ENCODE results near the gene KCNQ5.

The KCNQ5 gene

DNA sequence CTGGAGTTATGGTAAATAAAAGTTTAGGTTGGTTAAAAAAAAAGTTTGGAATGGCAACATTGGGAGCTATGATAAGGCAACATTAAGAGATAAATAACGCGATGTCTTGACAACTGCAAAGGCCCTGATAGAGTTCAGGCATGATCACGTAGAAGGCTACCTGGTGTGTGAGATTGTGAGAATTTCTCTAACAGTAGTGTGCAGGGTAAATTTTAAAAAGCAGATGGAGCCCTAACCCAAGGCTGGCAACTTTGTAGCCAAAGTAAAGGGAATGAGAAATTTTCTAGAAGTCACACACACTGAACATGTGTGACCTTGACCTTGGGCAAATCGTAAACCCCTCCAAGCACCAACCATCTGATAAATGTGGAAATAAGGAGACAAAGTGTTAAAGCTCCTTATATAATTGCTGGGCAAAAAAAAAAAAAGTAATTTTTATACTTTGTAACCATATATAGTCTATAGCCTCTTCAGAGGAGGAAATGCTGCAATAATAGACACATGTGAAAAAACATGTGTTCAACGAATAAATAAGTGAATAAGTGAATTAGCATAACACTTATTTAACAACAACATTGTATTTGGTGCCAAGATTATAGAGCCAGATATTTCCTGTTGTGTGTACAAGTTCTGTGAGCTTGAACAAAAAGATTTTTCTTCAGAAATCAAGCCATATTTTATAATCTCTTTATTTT lies 18.2 kb downstream of the KCNQ5 start:
- DNase-seq (ENCODE audit: low read depth, low spot score) = no peak

DNA sequence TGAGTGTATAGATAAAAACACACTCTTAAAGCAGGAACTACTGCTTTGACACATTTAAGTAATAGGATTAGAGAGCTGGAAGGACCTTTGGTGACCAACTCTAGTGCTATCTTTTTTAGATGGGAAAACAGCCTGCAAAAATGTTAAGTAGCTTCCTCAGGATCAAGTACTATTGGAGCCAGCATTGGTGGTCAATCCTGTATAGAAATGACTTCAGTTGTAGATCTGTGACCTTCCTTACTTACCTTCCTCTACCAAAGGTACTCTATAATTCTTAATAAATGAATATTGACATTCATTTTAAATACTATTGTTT lies 18.7 kb downstream of the KCNQ5 start:
- no peak for DNase-seq (ENCODE audit: low read depth, low spot score)

- no peak for DNase-seq (ENCODE audit: low read depth, low spot score)
These were observed 20.6 kb downstream of the KCNQ5 start for GRCh38 chr6:72642435-72642834.

DNA sequence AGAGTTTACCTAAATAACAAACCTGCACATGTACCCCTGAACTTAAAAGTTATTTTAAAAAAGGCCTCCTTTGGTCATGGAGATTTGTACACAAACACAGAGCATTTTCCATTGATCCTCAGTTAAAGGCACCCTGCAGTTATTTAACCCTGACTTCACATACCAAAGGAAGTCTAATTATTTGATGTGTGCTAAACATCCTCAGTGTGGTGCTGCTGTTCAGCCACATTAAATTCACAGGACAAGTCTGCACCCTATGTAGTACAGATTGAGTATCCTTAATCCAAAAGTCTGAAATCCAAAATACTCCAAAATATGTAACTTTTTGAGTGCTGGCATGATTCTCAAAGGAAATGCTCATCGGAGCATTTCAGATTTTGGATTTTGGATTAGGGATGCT lies 21.4 kb downstream of the KCNQ5 start:
- DNase-seq (ENCODE audit: low read depth, low spot score) = no peak

GRCh38 chr6:72646604-72647485 lies 25.0 kb downstream of the KCNQ5 start:
- no peak for DNase-seq (ENCODE audit: low read depth, low spot score)

- DNase-seq (ENCODE audit: low read depth, low spot score) = no peak
These were observed 25.6 kb downstream of the KCNQ5 start for GRCh38 chr6:72647489-72647888.

- no peak for DNase-seq (ENCODE audit: low read depth, low spot score)
These were observed 27.4 kb downstream of the KCNQ5 start for GRCh38 chr6:72649032-72649984.

GRCh38 chr6:72650081-72650745 lies 28.3 kb downstream of the KCNQ5 start:
- no peak for DNase-seq (ENCODE audit: low read depth, low spot score)

DNA sequence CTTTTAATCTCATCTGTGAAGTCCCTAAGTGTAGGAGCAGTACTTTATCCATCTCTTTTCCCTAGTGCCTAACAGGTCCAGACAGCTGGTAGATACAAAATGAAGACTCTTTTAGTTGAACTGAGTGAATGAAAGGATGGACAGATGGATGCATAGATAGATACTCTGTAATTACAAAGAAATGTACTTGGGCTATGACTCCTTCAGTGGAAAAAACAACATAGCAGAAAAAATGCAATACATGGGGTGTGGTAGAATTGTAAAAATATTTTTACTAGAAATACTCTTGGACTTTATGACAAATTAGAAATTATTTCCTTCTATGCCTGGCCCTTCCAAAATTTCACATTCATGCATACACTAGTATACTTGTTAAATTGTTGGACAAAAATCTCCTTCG lies 29.3 kb downstream of the KCNQ5 start:
- no peak for DNase-seq (ENCODE audit: low read depth, low spot score)

DNA sequence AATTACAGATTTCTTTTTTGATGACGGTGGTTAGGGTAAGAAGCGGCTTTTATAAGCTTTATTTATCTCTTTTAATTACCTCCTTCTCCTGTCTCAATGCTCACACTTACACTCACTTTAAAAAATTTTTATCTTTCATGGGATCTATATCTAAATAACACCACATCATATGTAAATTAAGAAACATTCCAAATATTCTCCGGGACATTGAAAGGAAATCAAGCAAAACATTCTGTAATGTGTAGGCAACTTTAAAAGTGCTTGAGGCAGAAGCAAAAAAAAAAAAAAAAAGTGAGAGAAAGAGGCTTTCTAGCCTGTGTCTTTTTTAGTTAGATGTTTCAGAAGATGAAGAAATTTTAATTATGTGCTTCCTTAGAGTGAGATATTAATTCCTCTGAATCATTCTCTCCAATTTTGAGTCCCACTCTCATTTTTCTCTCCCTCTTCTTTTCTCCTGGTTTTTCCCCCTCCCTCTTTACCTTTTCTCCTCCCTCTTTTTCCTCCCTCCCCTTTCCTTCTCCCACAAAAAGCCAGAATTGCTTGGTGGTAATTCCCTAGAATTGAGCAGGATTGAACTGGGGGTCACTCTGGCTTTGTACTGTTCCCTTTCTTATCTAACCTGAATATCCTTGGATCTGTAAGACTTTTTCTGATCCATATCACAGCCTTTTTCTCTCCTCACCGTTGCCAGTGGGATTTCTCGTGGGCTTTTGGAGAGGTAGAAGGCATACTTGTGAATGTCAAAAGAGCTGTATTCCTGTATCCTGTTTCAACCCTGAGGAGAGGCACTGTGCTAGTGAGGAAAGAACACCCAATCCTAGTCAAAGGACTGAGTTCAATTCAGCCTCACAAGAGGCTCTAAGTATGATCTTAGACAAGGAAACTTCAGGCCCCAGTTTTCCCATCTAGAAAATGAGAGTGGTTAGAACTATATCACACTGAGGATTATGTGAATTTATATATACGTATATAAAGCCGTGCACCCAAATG lies 30.4 kb downstream of the KCNQ5 start:
- DNase-seq (ENCODE audit: low read depth, low spot score) = no peak

GRCh38 chr6:72653026-72653425 lies 31.2 kb downstream of the KCNQ5 start:
- no peak for DNase-seq (ENCODE audit: low read depth, low spot score)

- no peak for DNase-seq (ENCODE audit: low read depth, low spot score)
These were observed 32.3 kb downstream of the KCNQ5 start for GRCh38 chr6:72654071-72654621.

DNA sequence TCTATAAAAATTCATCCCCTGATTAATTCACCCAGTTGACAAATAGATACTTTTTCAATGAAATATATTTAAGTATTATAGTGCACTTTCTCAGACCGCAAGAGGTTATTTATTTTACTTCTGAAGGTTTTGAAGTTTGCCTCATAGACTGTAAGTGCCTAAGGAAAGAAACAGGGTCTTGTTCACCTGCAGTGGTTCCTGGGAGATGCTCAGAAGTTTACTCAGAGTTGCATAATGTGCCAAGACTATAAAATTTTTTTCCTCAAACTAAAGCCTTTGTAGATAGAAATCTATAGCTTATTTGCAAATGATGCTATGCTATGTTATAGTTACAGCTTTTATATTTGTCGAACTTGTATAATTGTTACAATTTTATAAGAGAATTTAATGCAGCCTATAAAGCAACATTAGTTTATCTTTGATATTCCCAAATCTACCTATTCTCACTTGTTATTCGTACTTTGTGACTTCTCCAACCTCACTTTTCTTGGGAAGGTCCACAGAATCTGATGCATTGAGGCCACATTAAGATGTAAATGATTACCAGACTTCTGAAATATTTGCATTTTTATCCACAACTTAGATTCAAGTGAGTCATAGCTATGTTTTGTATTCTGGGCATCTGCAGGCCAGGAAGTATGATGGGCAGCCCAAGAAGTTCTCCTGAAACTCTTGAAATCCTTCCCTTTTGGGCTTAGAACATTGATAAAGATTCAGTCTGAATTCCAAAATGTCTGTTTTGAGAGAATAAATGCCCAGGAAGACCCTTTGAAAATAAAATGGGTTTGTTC lies 35.7 kb downstream of the KCNQ5 start:
- DNase-seq (ENCODE audit: low read depth, low spot score) = no peak

DNA sequence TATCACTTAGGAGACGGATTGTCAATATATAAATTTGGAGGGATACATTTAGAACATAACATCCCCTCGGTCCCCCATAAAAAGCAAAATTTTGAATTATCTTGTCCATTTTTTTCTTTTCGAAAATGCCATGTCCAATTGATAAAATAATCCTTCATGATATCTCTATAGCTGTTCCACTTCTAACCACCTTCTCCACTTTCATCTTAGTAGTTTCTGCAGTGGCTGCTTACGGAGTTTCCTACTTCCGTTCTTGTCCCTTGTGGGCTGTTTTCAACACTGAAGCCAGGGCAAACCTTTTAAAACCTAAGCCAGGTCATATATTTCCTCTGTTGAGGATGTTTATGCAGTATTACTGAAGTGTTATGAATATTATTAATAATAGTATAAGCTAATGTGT lies 37.9 kb downstream of the KCNQ5 start:
- DNase-seq (ENCODE audit: low read depth, low spot score) = no peak

- DNase-seq (ENCODE audit: low read depth, low spot score) = no peak
These were observed 39.5 kb downstream of the KCNQ5 start for GRCh38 chr6:72661411-72661810.

- DNase-seq (ENCODE audit: low read depth, low spot score) = no peak
These were observed 43.7 kb downstream of the KCNQ5 start for GRCh38 chr6:72665599-72665998.

DNA sequence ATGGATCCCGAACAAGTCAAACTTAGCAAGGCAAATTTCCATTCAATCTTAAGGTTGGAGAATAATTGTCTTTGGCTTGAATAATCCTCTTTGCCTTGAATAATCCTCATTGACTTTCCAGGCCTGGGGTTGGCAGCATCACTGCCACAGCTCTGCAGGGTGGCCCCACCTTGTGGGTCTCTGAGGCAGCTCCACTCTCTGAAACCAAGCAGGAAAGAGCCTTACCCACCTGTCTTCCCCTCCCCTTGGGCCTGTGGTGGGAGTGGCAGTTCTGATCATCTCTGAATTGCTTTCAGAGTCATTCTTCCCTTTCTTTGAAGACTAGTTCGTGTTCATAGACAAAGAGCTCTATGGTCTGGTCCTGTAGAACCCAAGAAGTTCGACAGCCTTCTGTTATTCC lies 47.5 kb downstream of the KCNQ5 start:
- DNase-seq (ENCODE audit: low read depth, low spot score) = no peak

DNA sequence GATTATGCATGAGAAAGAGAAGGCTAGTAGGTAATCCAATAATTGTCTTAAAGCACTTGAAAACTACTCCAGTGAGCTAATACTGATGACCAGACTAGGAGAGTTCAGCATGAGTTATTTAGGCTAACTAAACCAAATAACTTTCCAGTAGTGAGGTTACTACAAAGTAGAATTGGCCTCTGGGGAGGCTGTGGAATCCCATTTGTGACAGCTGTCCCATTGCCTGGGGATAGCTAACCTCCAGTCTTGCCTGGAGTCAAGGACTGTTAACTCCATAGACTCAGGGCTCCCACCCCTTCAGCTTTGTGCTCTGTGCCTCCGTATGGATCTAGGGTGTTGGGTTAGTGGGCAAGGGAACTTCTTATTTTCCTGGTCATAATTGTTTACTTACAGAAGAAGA lies 51.0 kb downstream of the KCNQ5 start:
- no peak for DNase-seq (ENCODE audit: low read depth, low spot score)

DNA sequence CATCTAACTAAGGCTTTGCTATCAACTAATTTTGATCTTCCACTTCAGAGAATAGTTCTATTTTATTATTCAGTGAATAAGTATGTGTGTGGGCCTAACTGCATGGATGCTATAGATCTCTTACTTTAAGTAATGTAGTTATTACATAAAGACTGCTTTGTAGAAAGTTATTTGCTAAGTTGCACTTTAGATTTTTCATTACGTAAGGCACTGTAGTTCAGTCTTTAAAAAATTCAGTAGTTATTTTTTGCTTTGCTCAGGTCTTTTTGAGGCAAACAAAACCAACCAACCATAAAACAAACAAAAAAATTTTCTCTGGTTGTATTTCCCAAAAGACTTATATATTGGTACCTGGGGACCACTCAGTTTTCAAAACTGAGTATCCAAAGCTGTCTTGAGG lies 53.0 kb downstream of the KCNQ5 start:
- no peak for DNase-seq (ENCODE audit: low read depth, low spot score)

All from ELF-1 (cell line).